HG03575 (cell line): ENCODE measurements around the gene NEU3.
"Not testable (repeated sequence)": the region's sequence is repeated elsewhere in the genome, so short reads cannot be mapped to it uniquely, and the experiment has no call there.

Experiments used
- ATAC-seq: cut with Tn5 transposase; IDR thresholded peaks from one replicate; pipeline ENCODE4 v1.9.1; 2021; ENCODE audit not compliant: unreplicated experiment, insufficient number of reproducible peaks, low FRiP score; ENCODE audit errors: extremely low read depth

The NEU3 gene

DNA sequence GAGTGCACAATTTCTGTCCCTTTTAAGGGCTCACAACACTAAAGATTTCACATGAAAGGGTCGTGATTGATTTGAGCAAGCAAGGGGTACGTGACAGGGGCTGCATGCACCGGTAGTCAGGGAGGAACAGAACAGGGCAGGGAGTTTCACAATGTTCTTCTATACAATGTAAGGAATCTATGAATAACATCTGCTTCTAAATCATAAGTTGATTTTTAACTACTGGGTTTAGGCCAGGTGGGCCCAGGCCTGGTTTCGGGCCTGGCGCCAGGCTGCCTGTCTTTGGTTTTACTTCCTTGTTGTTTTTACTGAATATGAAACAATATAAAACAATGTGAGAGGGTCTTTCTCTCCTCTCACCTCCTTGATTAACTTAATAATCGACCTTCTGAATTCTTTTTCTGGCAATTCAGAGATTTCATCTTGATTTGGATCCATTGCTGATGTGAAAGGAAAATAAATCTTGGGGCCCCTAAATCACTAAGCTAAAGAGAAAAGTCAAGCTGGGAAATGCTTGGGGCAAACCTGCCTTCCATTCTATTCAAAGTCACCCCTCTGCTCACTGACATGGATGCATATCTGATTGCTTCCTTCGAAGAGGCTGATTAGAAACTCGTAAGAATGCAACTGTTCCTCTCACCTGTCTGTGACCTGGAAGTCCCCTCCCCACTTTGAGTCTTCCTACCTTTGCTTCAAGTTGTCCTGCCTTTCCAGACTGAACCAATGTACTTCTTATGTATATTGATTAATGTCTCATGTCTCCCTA lies 61.0 kb downstream of the NEU3 start:
- not testable (repeated sequence) for ATAC-seq

DNA sequence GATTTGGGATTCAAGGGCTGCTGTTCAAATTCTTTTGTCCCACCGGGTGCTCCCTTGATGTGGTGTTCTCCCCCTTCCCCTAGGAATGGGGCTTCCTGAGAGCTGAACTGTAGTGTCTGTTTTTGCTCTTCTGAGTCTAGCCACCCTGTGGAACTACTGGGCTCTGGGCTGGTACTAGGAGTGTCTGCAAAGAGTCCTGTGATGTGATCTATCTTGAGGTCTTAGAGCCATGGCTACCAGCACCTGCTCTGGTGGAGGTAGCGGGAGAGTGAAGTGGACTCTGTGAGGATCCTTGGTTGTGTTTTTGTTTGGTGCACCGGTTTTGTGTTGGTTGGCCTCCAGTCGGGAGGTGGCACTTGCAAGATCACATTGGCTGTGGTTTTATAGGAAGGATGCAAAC lies 61.8 kb downstream of the NEU3 start:
- no peak for ATAC-seq

DNA sequence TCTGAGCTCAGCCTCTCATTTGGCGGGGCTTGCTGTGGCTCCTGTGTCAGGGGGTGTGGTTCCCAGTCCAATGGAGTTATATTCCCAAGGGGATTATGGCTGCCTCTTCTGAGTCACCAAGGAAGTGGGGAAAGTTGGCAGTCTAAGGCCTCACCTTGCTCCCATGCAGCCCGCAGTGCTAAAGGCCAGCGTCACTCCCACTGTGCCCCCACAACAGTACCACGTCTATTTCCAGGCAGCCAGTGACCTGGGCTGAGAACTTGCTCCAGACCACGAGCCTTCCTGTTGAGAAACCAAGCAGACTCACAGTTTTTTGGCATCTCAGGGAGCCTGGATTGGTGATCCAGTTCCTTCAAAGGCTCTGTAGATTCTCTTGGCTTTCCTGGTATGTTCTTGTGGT lies 62.3 kb downstream of the NEU3 start:
- no peak for ATAC-seq

DNA sequence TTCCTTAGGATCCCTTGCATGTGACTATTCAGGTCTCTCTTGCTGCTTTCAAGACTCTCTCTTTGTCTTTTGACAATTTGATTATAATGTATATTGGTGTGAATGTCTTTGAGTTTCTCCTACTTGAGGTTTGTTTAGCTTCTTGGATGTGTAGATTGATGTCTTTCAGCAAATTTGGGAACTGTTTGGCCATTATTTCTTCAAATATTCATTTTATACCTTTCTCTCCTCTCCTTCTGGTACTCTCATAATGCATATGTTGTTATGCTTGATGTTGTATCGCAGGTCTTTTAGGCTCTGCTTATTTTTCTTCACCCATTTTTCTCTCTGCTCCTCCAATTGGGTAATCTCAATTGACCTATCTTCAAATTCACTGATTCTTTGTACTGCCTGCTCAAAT lies 63.7 kb downstream of the NEU3 start:
- ATAC-seq = no peak

DNA sequence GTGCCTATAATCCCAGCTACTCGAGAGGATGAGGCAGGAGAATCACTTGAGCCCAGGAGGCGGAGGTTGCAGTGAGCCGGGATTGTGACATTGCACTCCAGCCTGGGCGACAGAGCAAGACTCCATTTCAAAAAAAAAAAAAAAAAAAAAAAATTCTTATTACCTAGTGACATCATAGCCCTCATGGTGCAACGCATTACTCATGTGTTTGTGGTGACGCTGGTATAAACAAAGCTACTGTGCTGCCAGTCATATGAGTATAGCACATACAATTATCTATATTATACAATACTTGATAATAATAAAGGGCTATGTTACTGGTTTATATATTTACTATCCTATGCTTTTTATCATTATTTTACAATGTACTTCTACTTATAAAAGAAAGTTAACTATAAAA lies 66.8 kb downstream of the NEU3 start:
- no peak for ATAC-seq

DNA sequence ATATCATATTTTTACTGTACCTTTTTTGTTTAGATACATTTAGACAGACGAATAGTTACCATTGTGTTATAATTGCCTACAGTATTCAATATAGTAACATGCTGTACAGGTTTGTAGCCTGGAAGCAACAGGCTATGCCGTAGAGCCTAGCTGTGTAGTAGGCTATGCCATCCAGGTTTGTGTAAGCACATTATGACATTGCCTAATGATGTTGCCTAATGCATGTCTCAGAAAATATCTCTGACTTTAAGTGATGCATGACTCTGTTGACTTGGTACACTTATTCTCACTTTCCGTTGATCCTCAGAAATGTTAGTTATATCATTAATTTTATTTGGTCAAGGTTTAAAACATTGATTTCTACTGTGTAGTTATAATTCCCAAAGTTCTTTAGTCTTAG lies 68.1 kb downstream of the NEU3 start:
- ATAC-seq = no peak

DNA sequence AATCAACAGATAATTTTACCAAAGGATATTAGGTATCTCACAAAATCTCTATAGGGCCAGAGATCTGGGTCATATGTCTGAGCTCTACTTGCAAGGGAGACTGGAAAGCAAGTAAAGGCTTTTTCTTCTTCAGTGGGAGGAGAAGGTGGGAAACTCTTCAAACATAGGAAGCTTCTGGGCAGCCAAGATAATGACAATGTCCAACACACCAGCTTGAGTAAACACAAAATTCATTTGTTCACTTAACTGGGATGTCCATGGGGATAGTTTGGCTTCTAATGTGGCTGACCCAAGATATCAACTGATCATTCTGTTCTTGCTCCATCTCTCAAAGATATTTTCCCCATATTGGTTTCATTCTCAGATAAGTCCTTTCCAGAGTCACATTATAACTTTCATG lies 70.6 kb downstream of the NEU3 start:
- no peak for ATAC-seq

DNA sequence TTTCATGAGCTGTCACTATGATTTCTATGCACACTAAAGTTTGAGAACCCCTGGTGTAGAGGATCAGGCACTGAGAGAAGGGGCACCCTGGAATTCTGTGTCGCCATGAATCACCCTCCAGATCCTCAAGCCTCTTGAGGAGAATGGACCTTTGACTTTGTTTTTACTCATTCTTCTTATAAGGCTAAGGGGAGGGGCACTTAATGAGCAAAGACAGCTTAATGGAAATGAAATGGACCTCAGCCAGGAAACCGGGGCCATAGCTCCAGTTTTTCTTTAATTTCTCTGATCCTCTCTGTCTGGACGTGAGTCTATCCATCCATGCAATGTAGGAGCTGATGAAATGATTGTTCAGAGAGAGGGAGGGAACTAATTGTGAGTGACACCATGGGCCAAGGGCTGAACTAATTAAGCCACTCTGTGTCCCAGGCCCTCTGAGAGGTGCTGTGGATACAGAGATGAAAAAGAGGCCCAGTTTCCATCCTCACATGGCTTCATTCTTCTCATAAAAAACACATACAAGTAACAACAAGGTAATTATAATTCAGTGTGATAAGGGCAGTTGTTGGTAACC lies 75.1 kb downstream of the NEU3 start:
- no peak for ATAC-seq

DNA sequence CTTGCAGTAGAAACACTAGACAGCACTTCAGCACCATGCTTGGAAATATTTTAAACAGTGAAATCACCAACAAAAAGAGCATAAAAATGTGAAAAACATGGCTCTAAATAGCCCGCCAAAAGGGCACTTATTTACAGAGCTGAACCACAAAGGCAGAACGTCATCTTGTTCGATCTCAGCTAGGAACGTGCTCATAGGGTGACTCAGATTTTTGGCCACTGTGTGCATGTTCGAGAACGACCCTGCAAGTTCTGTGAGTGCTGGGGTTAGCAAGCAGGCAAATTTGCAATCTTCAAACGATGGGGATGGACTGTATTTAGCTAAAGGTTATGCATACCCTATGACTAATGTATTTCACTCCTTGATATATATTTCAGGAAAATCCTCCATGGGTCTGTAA lies 77.3 kb downstream of the NEU3 start:
- no peak for ATAC-seq
